Mammary epithelial cell (primary cell): ENCODE data around the gene IQSEC1.

ENCODE experiments used
- EZH2 ChIP-seq: IDR thresholded peaks from 2 replicates; pipeline ENCODE4 v1.6.1; 2012; ENCODE audit warnings: low read length, inconsistent platforms, borderline replicate concordance
- TF ChIP-seq, protein P1 (sequence below), 2 donors: IDR thresholded peaks in 1 of 2; conservative IDR thresholded peaks in 1 of 2; 2 replicates each; pipeline ENCODE4 v1.5.1; 2011 to 2012; ENCODE audit warnings: inconsistent platforms in 2 of 2, low read length in 2 of 2, mild to moderate bottlenecking in 2 of 2, control low read depth in 1 of 2, low read depth in 1 of 2; ENCODE audit not compliant: insufficient read depth in 1 of 2; ENCODE audit errors: extremely low read depth in 1 of 2

DNA sequence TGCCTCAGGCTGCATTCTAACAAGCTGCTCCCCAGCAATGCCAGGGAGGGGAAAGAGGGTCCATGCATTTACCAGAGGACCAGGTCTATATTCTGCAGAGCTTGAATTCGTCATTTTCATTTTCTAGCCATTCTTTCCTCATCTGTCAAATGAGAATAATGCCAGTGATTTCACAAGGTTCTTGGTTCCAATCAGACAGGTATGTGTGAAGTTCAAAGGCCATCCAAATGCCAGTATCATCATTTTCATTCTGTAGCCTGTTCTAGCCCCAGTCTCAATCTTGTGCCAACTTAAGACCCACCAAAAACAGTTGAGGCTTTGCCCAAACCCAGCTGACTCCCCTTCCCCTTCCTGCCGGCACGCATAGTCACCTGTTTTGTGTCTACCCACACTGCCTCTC is 112.7 kb downstream of the IQSEC1 start:
- TF ChIP-seq, protein P1, sequence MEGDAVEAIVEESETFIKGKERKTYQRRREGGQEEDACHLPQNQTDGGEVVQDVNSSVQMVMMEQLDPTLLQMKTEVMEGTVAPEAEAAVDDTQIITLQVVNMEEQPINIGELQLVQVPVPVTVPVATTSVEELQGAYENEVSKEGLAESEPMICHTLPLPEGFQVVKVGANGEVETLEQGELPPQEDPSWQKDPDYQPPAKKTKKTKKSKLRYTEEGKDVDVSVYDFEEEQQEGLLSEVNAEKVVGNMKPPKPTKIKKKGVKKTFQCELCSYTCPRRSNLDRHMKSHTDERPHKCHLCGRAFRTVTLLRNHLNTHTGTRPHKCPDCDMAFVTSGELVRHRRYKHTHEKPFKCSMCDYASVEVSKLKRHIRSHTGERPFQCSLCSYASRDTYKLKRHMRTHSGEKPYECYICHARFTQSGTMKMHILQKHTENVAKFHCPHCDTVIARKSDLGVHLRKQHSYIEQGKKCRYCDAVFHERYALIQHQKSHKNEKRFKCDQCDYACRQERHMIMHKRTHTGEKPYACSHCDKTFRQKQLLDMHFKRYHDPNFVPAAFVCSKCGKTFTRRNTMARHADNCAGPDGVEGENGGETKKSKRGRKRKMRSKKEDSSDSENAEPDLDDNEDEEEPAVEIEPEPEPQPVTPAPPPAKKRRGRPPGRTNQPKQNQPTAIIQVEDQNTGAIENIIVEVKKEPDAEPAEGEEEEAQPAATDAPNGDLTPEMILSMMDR (conservative IDR thresholded peaks at IDR 0.05 in 1 of 2, IDR thresholded peaks at IDR 0.05 in 1 of 2; ENCODE audit: extremely low read depth in 1 of 2, insufficient read depth in 1 of 2, low read depth in 1 of 2, low read length in 2 of 2), result no peak
- TF ChIP-seq EZH2, result no peak
